ENCODE results near the gene ZNF860.

Gene ZNF860

GRCh38 chr3:31981206-31982181 lies at the start of gene ZNF860, which contains the start of gene OSBPL10:
Gene ZNF860 (plus strand): TSS chr3:31981750. CDS start chr3:31989080, 7,330 bp downstream.
Gene OSBPL10 (minus strand): TSS chr3:31981262. CDS start chr3:31981179, 83 bp downstream.
- intact Hi-C loops (cut with DNase I), result no loop called here
- DNase-seq, result peak; percentile 57 to 96 (median 80)

DNA sequence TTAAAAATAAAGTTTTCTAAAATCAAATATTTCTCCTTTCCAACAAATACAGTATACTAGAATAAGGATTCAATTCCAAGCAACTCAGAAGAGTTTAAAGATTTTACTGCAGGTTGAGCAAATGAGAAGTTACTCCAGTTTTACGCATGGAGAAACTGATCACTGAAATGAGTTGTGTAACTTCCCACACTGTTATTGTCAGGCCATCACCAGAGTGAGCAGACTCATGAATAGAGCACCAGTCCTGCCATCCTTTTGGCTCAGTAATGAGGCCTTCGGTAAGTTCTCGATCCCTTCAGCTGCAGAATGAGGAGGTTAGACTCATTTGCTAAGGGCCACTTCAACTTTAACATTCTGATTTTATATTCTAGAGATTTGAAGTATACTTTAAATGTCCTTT lies 48.6 kb upstream of the ZNF860 start:
- no peak for DNase-seq
- intact Hi-C loops (cut with DNase I), result no loop called here

DNA sequence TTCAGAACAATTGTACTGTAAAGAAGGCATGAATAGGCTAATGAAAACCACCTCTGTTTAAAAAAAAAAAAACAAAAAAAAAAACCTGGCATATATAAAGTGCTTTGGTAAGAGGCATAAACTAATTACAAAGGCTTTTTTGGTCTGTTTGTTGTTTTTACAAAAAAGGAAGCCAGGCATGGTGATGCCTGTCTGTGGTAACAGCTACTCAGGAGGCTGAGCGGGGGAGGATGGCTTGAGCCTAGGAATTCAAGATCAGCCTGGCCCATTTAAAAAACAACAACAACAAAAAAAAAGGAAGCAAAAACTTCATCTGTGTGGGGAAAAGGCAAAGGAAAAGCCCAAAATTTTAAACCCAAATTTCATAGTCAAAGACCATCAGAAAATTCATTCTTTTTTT lies 47.5 kb upstream of the ZNF860 start:
- intact Hi-C loops (cut with DNase I), result no loop called here
- no peak for DNase-seq

- DNase-seq, result no peak
- intact Hi-C loops (cut with DNase I), result no loop called here
Measured at GRCh38 chr3:31934866-31935265, 46.7 kb upstream of the ZNF860 start.

DNA sequence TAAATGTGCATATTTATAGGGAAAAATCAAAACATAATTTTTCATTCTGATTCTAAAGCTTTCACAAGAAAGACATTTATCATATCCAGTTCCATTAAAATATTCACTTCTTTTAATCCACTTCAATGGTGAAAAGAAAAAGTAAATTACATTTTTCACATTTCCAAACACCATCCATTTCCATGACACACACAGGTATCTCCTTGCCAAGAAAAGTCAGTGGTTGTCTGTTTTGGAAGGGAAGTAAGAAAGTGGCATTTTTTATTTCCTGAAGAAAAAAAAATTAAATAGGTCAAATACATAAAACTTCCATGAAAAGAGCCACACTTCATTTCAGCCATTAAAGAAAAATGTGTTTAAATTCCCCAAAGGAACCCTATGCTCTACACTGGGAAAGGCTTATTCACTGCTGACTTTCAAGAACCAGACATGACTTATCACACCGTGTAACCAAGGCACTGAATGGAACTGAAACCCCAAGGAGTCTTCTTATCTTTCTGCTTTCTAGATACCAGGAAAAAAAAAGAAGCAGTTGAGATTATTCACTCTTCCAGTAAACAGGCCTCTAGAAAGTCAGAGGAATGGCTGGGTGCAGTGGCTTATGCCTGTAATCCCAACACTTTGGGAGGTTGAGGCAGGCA lies 45.0 kb upstream of the ZNF860 start:
- no peak for DNase-seq
- intact Hi-C loops (cut with DNase I), result no loop called here

DNA sequence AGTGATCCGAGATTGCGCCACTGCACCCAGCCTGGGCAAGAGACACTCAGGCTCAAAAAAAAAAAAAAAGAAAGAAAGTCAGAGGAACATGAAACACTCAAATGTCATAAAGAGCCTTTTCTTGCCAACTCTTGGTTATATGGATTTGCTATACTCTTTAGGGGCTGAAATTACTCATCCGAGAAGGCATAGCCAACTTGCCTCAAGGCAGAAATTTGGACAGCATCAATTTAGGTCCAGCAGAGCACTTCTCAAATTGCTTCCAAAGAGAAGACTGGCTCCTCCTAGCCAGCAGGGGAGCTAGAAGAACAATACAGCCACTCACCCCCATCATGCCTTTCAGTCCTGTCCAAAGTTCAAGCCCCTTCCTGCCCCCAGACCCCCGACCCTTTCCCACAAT lies 44.3 kb upstream of the ZNF860 start:
- intact Hi-C loops (cut with DNase I), result no loop called here
- DNase-seq, result no peak

- intact Hi-C loops (cut with DNase I), result no loop called here
- no peak for DNase-seq
Measured at GRCh38 chr3:31942446-31942845, 39.1 kb upstream of the ZNF860 start.

GRCh38 chr3:31943041-31943440 lies 38.5 kb upstream of the ZNF860 start:
- intact Hi-C loops (cut with DNase I), result no loop called here
- no peak for DNase-seq

DNA sequence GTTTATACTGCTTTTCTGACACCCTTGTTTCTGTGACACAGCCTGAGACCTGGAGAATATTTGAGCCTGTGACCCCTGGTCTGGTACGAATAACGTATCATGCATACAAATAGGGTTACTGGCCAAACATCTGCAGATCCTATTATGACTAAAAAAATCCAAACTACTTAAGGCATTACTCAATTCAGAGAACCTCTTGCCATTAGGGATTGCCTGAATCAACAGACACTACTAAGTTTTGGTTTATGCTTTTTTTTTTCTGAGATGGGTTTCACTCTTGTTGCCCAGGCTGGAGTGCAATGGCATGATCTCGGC lies 35.9 kb upstream of the ZNF860 start:
- DNase-seq, result no peak
- intact Hi-C loops (cut with DNase I), result no loop called here

DNA sequence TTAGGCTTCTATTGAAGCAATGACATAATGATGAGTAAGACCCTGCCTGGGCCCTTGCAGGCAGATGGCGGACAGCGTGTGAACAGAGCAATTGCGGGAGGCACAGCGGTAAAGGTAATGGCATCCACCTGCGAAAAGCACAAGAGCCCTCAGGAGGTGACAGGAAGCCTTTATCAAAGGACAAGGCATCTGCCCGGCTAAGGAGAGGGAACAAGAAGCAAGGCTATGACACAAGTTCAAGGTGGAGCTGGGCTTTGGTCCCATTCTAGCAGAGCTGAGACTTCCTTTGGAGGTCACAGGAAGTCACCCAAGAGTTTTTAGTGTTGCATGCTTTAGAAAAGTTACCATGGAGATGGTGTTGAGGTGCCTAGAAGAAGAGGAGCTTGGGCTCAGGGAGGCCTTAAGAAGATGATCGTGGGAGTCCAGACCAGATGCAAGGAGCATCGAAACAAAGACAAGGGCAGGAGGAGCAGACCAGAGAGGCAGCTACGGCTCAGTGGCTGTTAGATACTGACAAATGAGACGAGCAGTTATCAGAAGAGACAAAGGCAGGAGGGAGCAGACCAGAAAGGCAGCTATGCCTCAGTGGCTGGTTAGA lies 35.0 kb upstream of the ZNF860 start:
- DNase-seq, result no peak
- intact Hi-C loops (cut with DNase I), result no loop called here

GRCh38 chr3:31947162-31947561 lies 34.4 kb upstream of the ZNF860 start:
- no peak for DNase-seq
- intact Hi-C loops (cut with DNase I), result no loop called here

DNA sequence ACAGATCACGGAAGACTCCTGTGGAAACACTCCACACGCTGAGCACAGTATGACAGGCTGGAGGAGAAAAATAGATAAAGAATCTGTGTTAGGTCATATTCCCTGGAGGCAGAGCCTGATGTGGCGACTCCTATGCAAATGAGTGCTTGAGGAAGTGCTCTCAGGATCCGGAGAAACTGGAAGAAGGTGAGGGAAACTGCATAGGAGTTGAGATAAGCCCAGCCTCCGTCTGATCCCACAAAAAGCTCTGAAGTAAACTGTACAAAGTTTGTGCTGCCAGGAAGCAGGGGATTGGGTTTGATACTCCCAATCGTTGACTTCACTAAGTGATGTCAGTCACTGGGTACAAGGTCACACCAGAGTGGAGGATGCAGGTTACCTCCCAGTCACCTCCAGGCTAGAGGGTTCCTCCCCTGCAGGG lies 33.9 kb upstream of the ZNF860 start:
- intact Hi-C loops (cut with DNase I), result no loop called here
- no peak for DNase-seq

DNA sequence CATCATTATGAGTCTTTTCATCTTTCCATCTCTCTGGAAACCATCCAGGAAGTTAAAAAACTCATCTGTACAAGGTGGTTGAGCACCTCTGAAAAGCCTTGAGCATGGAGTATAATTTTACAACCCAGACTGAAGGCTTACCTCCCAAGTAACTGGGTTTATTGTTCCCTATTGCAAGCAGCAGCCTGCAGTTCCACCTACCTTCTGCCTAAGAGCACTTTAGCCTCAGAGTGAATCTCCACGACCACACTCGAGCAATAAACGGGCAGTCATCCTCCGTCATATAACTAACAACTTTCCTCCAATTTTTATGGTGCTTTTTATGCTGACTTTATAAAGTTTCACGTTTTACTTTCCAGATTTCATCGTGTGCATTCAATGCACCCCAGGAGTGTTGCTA lies 33.3 kb upstream of the ZNF860 start:
- intact Hi-C loops (cut with DNase I), result no loop called here
- no peak for DNase-seq

GRCh38 chr3:31952205-31952604 lies 29.3 kb upstream of the ZNF860 start:
- DNase-seq, result no peak
- intact Hi-C loops (cut with DNase I), result no loop called here

- DNase-seq, result no peak
- intact Hi-C loops (cut with DNase I), result no loop called here
Measured at GRCh38 chr3:31953091-31953490, 28.5 kb upstream of the ZNF860 start.

DNA sequence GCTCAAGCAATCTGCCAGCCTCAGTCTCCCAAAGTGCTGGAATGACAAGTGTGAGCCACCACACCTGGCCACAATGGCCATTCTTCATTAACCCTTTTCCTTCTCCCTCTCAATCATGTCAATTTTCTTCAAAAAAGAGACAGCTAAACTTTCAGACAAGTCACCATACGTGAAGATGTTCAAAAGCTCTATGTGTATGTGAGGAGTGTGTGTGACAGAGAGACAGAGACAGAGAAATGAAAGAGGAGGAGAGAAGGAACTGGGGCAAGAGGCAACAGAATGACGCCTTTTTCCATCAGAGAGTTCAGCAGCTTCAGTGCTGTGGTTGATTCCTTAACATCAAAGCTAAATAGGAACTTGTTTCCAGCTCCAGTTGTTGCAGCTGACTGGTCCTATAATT lies 27.9 kb upstream of the ZNF860 start:
- intact Hi-C loops (cut with DNase I), result no loop called here
- no peak for DNase-seq

- no peak for DNase-seq
- intact Hi-C loops (cut with DNase I), result no loop called here
Measured at GRCh38 chr3:31955581-31955980, 26.0 kb upstream of the ZNF860 start.

DNA sequence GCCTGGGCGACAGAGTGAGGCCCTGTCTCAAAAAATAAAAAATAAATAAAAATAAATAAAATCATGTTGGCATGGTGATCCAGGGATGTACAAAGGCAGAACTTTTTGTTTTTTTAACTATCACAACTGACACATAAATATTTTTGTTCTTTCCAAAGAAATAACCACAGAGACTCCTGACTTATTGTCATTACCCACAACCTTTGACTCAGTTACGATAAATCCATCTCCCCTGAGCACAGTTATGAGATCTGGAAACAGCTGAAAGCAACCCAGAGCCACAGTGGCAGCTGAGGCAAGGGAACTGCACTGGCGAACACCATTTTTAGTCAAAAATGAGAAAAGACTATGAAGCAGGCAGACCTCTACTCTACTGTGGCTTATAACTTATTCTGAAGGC lies 24.4 kb upstream of the ZNF860 start:
- no peak for DNase-seq
- intact Hi-C loops (cut with DNase I), result no loop called here

DNA sequence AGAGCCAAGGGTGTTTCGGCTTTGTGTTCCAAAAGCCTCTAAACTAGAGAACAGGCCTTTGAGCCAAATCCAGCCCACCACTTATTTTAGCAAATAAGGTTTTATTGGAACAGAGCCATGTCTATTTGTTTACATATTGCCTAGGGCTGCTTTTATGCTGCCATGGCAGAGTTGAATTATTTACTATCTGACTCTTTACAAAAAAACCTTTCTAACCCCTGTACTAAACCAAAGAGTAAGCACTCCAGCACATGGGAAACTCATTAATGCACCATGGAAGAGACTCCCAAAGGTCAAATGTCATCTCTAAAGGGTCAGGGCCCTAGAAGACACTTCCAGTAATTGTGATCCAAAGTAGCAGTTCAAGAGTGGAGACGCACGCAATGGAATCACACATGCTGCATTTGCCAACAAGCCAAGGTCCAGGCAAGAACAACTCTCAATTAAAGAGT lies 22.8 kb upstream of the ZNF860 start:
- no peak for DNase-seq
- intact Hi-C loops (cut with DNase I), result no loop called here

- intact Hi-C loops (cut with DNase I), result no loop called here
- no peak for DNase-seq
Measured at GRCh38 chr3:31959251-31959650, 22.3 kb upstream of the ZNF860 start.
